Neural cell (in vitro differentiated cells): ENCODE measurements around the gene TTC23. TPM values are rescaled to one million over a fixed set of nuclear protein-coding genes. Genes with fewer than 3 reads are reported as not detected.

Experiments used
- H2AFZ ChIP-seq: fragments of 200-600, 300-800 bp; sonication (generic), shearing (Covaris generic); 2 replicates; pipeline ENCODE4 v1.6.0; 2014; ENCODE audit warnings: low read depth, mild to moderate bottlenecking, antibody characterized with exemption, low read length, moderate library complexity
- H3F3A ChIP-seq: fragments of 200-600 bp; shearing (Covaris generic); 2 replicates; pipeline ENCODE4 v1.6.1; 2016; ENCODE audit warnings: mild to moderate bottlenecking, moderate library complexity, mixed read lengths, antibody characterized with exemption, low read length; ENCODE audit not compliant: insufficient read depth, poor library complexity, severe bottlenecking
- H3K27ac ChIP-seq: fragments of 200-600, 300-800 bp; sonication (generic), shearing (Covaris generic); 2 replicates; pipeline ENCODE4 v1.5.1; 2014; ENCODE audit warnings: mild to moderate bottlenecking, low read length, moderate library complexity
- H3K27me3 ChIP-seq: fragments of 300-800, 200-600 bp; sonication (generic), shearing (Covaris generic); 2 replicates; pipeline ENCODE4 v1.6.0; 2014; ENCODE audit warnings: mild to moderate bottlenecking, low read depth, low read length, moderate library complexity; ENCODE audit not compliant: insufficient read depth
- H3K36me3 ChIP-seq: fragments of 300-800, 200-600 bp; sonication (generic), shearing (Covaris generic); 2 replicates; pipeline ENCODE4 v1.5.1; 2014; ENCODE audit warnings: mild to moderate bottlenecking, antibody characterized with exemption, low read length, moderate library complexity; ENCODE audit not compliant: insufficient read depth
- H3K4me2 ChIP-seq: fragments of 300-800, 200-600 bp; sonication (generic), shearing (Covaris generic); 2 replicates; pipeline ENCODE4 v1.6.0; 2014; ENCODE audit warnings: mild to moderate bottlenecking, low read length
- H3K4me3 ChIP-seq: fragments of 300-800, 200-600 bp; sonication (generic), shearing (Covaris generic); 2 replicates; pipeline ENCODE4 v1.5.1; 2014; ENCODE audit warnings: mild to moderate bottlenecking, low read length, moderate library complexity
- H3K79me2 ChIP-seq: fragments of 200-600 bp; shearing (Covaris generic); replicated peaks from 2 replicates; pipeline ENCODE4 v1.6.0; 2014; ENCODE audit warnings: mild to moderate bottlenecking, low read length, moderate library complexity; ENCODE audit not compliant: insufficient read depth
- H3K9ac ChIP-seq: fragments of 300-800, 200-600 bp; sonication (generic), shearing (Covaris generic); 2 replicates; pipeline ENCODE4 v1.6.1; 2016; ENCODE audit warnings: mild to moderate bottlenecking, low read length, mixed read lengths
- H3K9me2 ChIP-seq: fragments of 200-600 bp; shearing (Covaris generic); 2 replicates; pipeline ENCODE4 v1.6.1; 2016; ENCODE audit warnings: mild to moderate bottlenecking, low read length, mixed read lengths; ENCODE audit not compliant: insufficient read depth
- H3K9me3 ChIP-seq: fragments of 200-600, 300-800 bp; sonication (generic), shearing (Covaris generic); 2 replicates; pipeline ENCODE4 v1.6.1; 2016; ENCODE audit warnings: mild to moderate bottlenecking, mixed run types, low read length, moderate library complexity, mixed read lengths
- H4K20me1 ChIP-seq: fragments of 200-600 bp; shearing (Covaris generic); 2 replicates; pipeline ENCODE4 v1.6.1; 2016; ENCODE audit warnings: mild to moderate bottlenecking, mixed run types; ENCODE audit not compliant: insufficient read depth
- CTCF ChIP-seq: fragments of 450-650 bp; IDR thresholded peaks from 2 replicates; pipeline ENCODE4 v1.5.1; 2014; ENCODE audit warnings: antibody characterized with exemption, mild to moderate bottlenecking, moderate library complexity; ENCODE audit not compliant: poor library complexity, severe bottlenecking
- EP300 ChIP-seq: fragments of 450-650 bp; conservative IDR thresholded peaks from 2 replicates; pipeline ENCODE4 v1.6.1; 2014; ENCODE audit warnings: antibody characterized with exemption, mild to moderate bottlenecking, moderate library complexity; ENCODE audit not compliant: poor library complexity, severe bottlenecking
- EZH2 ChIP-seq: fragments of 200-600, 300-800 bp; shearing (Covaris generic), sonication (generic); IDR thresholded peaks from 2 replicates; pipeline ENCODE4 v1.6.1; 2014; ENCODE audit warnings: antibody characterized with exemption, low read length, borderline replicate concordance, mild to moderate bottlenecking; ENCODE audit not compliant: insufficient read depth, poor library complexity, severe bottlenecking
- MXI1 ChIP-seq: fragments of 450-650 bp; conservative IDR thresholded peaks from 2 replicates; pipeline ENCODE4 v1.6.1; 2014; ENCODE audit warnings: antibody characterized with exemption, mild to moderate bottlenecking; ENCODE audit not compliant: poor library complexity, severe bottlenecking
- POLR2AphosphoS5 ChIP-seq: IDR thresholded peaks from 2 replicates; pipeline ENCODE4 v1.6.1; 2012
- RAD21 ChIP-seq: fragments of 450-650 bp; conservative IDR thresholded peaks from 2 replicates; pipeline ENCODE4 v1.6.1; 2014; ENCODE audit warnings: antibody characterized with exemption, mild to moderate bottlenecking, moderate library complexity
- REST ChIP-seq: IDR thresholded peaks from 2 replicates; pipeline ENCODE4 v1.6.1; 2012; ENCODE audit warnings: borderline replicate concordance
- SMC3 ChIP-seq: fragments of 450-650 bp; conservative IDR thresholded peaks from 2 replicates; pipeline ENCODE4 v1.6.1; 2014; ENCODE audit warnings: antibody characterized with exemption, mild to moderate bottlenecking, moderate library complexity; ENCODE audit not compliant: poor library complexity
- TAF1 ChIP-seq: IDR thresholded peaks from 2 replicates; pipeline ENCODE4 v1.6.1; 2012; ENCODE audit warnings: low read depth
- polyA plus RNA-seq: library from polyadenylated mRNA; depleted of rRNA; stranded (reverse); fragments of >200 nt; gene quantifications from 2 replicates; pipeline ENCODE4 v1.2.3, GENCODE V29; 2014

Gene TTC23
- polyA plus RNA-seq, 1 donor from 2014 or later, result 6.2 TPM

GRCh38 chr15:99095626-99096025 lies 153.8 kb downstream of the TTC23 start:
- peaks cover 11% of the 10 kb centered on the region for H3K27me3 ChIP-seq
- H3K9me2 ChIP-seq, result no peaks in the 10 kb centered on the region
- no peak overlapping the region for H3K4me3 ChIP-seq
- H3K9ac ChIP-seq, result no peak overlapping the region
- H3F3A ChIP-seq, result no peaks in the 10 kb centered on the region
- H3K36me3 ChIP-seq, result no peaks in the 10 kb centered on the region
- TF ChIP-seq POLR2AphosphoS5 (no peak), CTCF (no peak), MXI1 (no peak), EZH2 (no peak), EP300 (no peak), REST (no peak), TAF1 (no peak), RAD21 (no peak)
- H3K27ac ChIP-seq, result no peak overlapping the region
- H4K20me1 ChIP-seq, result no peaks in the 10 kb centered on the region
- H3K9me3 ChIP-seq, result no peaks in the 10 kb centered on the region
- no peak overlapping the region for H3K4me2 ChIP-seq
- no peaks in the 10 kb centered on the region for H3K79me2 ChIP-seq
- H2AFZ ChIP-seq, result no peak overlapping the region

- Histone ChIP-seq H3K9me2 (no peaks in the 10 kb centered on the region), H3K27me3 (no peaks in the 10 kb centered on the region), H3K9me3 (no peaks in the 10 kb centered on the region), H3K4me2 (no peak overlapping the region), H4K20me1 (no peaks in the 10 kb centered on the region), H3K27ac (no peak overlapping the region), H3K4me3 (no peak overlapping the region), H3F3A (no peaks in the 10 kb centered on the region), H2AFZ (no peak overlapping the region), H3K36me3 (no peaks in the 10 kb centered on the region), H3K79me2 (no peaks in the 10 kb centered on the region), H3K9ac (no peak overlapping the region)
- TF ChIP-seq EP300 (no peak), SMC3 (no peak), TAF1 (no peak), EZH2 (no peak), REST (no peak), CTCF (no peak), MXI1 (no peak), RAD21 (no peak), POLR2AphosphoS5 (no peak)
These were observed 156.7 kb downstream of the TTC23 start for GRCh38 chr15:99092554-99093172.
